Panc1 (cell line): ENCODE measurements around the gene CNTN4.

ENCODE experiments used
- POLR2AphosphoS5 ChIP-seq: IDR thresholded peaks from 2 replicates; pipeline ENCODE4 v1.6.1; 2012; ENCODE audit warnings: mild to moderate bottlenecking, low read depth, low read length, moderate library complexity
- TF ChIP-seq, protein P1 (sequence below): fragments of 450-650 bp; IDR thresholded peaks from 2 replicates; pipeline ENCODE4 v1.5.1; 2017; ENCODE audit warnings: mild to moderate bottlenecking

DNA sequence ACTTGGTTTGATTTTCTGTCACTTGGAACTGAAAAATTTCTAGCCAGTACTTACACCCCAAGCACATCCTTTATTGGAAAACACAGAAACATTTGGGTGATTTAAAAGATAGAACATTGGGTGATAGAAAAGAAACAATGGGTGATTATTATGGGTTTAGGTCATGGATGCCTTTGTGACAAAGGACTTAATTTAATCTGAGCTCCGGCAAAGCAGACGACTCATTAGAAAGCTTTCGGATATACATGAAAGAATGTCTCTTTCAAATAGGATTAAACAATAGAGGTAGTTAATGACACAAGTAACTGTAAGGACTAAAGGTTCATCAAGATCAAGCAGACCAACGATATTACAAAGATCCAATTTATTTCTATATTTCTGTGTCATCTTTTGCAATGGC, 37.3 kb upstream of the CNTN4 start:
- TF ChIP-seq, protein P1, sequence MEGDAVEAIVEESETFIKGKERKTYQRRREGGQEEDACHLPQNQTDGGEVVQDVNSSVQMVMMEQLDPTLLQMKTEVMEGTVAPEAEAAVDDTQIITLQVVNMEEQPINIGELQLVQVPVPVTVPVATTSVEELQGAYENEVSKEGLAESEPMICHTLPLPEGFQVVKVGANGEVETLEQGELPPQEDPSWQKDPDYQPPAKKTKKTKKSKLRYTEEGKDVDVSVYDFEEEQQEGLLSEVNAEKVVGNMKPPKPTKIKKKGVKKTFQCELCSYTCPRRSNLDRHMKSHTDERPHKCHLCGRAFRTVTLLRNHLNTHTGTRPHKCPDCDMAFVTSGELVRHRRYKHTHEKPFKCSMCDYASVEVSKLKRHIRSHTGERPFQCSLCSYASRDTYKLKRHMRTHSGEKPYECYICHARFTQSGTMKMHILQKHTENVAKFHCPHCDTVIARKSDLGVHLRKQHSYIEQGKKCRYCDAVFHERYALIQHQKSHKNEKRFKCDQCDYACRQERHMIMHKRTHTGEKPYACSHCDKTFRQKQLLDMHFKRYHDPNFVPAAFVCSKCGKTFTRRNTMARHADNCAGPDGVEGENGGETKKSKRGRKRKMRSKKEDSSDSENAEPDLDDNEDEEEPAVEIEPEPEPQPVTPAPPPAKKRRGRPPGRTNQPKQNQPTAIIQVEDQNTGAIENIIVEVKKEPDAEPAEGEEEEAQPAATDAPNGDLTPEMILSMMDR, result no peak
- TF ChIP-seq POLR2AphosphoS5, result no peak
